Activated T-cell treated with anti-CD3 and anti-CD28 coated beads, Interleukin-2, amount 50 U/mL, for 72 hours (primary cell): ENCODE data around the gene PRKCA. TPM values are rescaled to one million over a fixed set of nuclear protein-coding genes. Genes with fewer than 3 reads are reported as not detected.

Source experiments
- ATAC-seq, 2 donors: fragments of 150-1000 bp; cut with Tn5 transposase; replicated peaks in 1 of 2; 2 replicates each; pipeline ENCODE4 v1.10.0; 2021; ENCODE audit warnings: moderate library complexity in 2 of 2, mild to moderate bottlenecking in 1 of 2
- DNase-seq, 2 donors: peaks; one replicate each; pipeline ENCODE4 v3.0.0; 2021 to 2022; ENCODE audit warnings: mixed read lengths in 1 of 2
- H3K27ac Mint-ChIP-seq: one replicate; pipeline ENCODE4 v1.8.0; 2022; ENCODE audit warnings: mild to moderate bottlenecking, moderate library complexity, mixed read lengths
- H3K27me3 Mint-ChIP-seq: one replicate; pipeline ENCODE4 v1.8.0; 2022; ENCODE audit warnings: low read depth, mixed read lengths
- H3K36me3 Mint-ChIP-seq, 2 donors: one replicate each; pipeline ENCODE4 v1.8.0; 2022; ENCODE audit warnings: mixed read lengths in 2 of 2, mild to moderate bottlenecking in 1 of 2; ENCODE audit not compliant: insufficient read depth in 2 of 2
- H3K4me1 Mint-ChIP-seq: one replicate; pipeline ENCODE4 v1.8.0; 2022; ENCODE audit warnings: low read depth, mixed read lengths
- H3K4me3 Mint-ChIP-seq, 2 donors: one replicate each; pipeline ENCODE4 v1.8.0; 2022; ENCODE audit warnings: mild to moderate bottlenecking in 2 of 2, mixed read lengths in 2 of 2, moderate library complexity in 2 of 2
- H3K9me3 Mint-ChIP-seq, 2 donors: one replicate each; pipeline ENCODE4 v1.8.0; 2022; ENCODE audit warnings: mixed read lengths in 2 of 2
- total RNA-seq, 2 donors: library from RNA; stranded (reverse); gene quantifications; one replicate each; pipeline ENCODE4 v1.2.3, GENCODE V29; 2022

The PRKCA gene
- total RNA-seq, 2 donors from 2014 or later = 126 to 138 TPM

DNA sequence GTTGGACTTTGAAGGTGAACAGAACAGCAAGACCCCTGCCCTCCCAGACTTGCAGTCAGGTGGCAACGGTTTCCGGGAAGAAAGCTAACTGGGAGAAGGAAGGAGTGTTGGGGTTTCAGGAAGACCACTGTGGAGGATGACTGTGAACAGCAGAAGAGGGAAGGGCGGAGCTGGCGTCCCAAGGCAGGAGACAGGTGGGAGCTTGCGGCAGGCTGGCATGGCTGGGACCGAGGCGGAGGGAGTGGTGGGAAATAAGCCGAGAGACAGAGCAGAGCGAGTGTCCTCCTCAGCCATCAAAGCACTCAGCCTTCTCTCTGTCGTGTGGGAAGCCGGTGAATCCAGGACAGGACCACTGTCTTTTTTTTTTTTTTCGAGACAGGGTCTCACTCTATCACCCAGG lies 424.0 kb downstream of the PRKCA start:
- ATAC-seq (no peak), DNase-seq (no peak)
- no peak overlapping the region for H3K27ac Mint-ChIP-seq
- peaks cover 4% of the 10 kb centered on the region for H3K4me1 Mint-ChIP-seq
- H3K9me3 Mint-ChIP-seq = no peaks in the 10 kb centered on the region
- no peaks in the 10 kb centered on the region for H3K36me3 Mint-ChIP-seq
- H3K27me3 Mint-ChIP-seq = no peaks in the 10 kb centered on the region
- no peak overlapping the region for H3K4me3 Mint-ChIP-seq

DNA sequence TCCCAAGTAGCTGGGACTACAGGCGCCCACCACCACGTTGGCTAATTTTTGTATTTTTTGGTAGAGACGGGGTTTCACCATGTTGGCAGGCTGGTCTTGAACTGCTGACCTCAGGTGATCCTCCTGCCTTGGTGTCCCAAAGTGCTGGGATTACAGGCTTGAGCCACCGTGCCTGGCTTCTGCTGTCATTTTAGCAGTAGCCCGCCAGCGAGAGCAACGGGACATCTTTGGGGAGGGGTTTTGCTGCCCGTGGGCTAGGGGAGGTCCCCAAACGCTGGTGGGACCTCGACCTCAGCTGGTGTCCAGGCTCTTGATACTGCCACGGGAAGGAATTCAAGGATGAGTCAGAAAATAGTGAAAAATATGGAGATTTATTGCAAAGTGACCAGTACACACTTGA lies 424.4 kb downstream of the PRKCA start:
- no peaks in the 10 kb centered on the region for H3K27me3 Mint-ChIP-seq
- no peaks in the 10 kb centered on the region for H3K9me3 Mint-ChIP-seq
- H3K4me1 Mint-ChIP-seq = peaks cover 4% of the 10 kb centered on the region
- H3K36me3 Mint-ChIP-seq = no peaks in the 10 kb centered on the region
- no peak overlapping the region for H3K4me3 Mint-ChIP-seq
- DNase-seq (no peak), ATAC-seq (no peak)
- H3K27ac Mint-ChIP-seq = peak overlapping the region; percentile 22

DNA sequence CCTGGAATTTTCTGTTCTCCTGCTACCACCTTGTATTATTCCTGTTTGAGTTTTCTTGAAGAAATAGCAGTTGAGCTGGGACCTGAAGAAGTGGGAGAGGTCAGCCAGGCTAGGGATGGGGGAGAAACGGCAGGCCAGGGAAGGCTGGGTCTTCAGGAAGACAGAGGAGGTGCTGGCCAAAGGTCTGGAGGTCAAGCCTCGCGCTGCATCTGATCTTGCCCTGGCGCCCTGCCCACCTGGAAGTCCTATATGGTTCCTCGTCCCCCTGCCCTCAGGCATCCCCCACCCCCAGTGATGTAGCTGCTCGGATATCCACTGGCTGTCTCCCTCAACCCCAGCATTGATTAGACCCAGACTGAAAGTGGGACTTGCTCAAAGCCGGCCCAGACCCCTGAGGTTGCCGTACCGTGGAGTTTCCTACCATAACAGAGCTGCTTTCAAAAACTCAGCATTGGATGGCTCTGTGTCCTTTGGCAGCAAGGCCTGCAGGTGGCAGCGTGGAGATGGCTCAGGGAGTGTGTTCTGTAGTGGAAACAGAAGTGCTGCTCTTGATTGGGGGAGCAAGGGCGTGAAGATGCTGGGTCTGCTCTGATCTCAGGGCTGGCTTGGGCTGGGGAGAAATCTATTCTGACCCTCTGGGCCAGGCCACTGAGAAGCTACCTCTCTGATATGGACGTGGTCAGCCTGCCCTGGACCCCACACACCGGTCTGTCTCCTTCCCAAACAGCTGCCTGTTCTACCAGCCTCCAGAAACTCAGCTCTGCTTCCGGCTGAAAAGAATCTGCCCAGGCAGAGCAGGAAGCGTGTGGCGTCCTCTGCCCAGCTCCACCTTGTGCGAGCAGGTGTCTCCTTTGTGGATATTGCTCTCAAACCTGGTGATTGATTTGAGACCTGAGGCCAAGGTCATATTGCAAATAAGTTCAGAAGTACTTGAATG lies 425.5 kb downstream of the PRKCA start:
- peak; percentile 43 to 69 for ATAC-seq
- Mint-ChIP-seq H3K4me3 (no peak overlapping the region), H3K27ac (peak overlapping the region; percentile 22), H3K27me3 (no peaks in the 10 kb centered on the region), H3K4me1 (peaks cover 9% of the 10 kb centered on the region), H3K9me3 (no peaks in the 10 kb centered on the region), H3K36me3 (peaks cover 0 to 7% of the 10 kb centered on the region in 2 donors)
- peak; percentile 33 to 39 for DNase-seq

DNA sequence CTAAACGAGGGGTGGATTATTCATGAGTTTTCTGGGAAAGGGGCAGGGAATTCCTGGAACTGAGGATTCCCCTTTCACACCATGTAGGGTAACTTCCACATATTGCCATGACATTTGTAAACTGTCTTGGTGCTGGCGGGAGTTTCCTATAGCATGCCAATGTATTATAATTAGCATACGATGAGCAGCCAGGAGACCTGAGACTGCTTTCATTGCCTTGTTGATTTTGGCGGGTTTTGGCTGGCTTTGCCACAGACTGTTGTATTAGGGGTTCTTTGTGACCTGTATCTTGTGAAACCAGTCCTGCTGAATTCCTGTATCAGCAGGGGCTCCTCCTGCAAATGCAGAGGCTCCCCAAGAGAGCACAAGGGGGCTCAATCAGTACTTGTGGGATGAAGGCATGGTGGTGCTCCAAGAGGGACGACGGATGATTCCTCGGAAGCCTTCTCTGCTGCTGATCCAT lies 428.1 kb downstream of the PRKCA start:
- H3K4me1 Mint-ChIP-seq = peaks cover 9% of the 10 kb centered on the region
- H3K27ac Mint-ChIP-seq = peak overlapping the region; percentile 54
- no peaks in the 10 kb centered on the region for H3K27me3 Mint-ChIP-seq
- peaks cover 3 to 12% of the 10 kb centered on the region in 2 donors for H3K36me3 Mint-ChIP-seq
- ATAC-seq = no peak
- no peak for DNase-seq
- H3K4me3 Mint-ChIP-seq = no peak overlapping the region
- H3K9me3 Mint-ChIP-seq = no peaks in the 10 kb centered on the region

DNA sequence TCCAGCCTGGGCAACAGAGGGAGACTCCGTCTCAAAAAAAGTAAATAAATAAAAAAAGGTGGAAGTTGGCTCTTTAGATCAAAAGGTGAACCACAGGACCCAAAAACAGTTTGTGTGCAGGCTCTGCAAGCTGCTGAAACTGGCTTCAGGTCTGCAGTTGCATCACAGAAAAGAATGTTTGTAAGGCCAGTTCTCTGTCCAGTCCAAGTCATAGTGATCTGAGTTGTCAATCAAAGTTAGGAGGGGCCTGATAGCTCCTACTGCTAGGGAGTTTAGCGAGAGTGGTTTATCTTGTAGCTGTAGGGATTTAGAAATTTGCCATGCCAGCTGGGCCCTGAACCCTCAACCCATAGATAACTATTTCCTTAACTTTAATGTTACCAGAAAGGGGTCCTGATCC lies 431.3 kb downstream of the PRKCA start:
- Mint-ChIP-seq H3K4me1 (peaks cover 4% of the 10 kb centered on the region), H3K27me3 (no peaks in the 10 kb centered on the region), H3K9me3 (no peaks in the 10 kb centered on the region), H3K27ac (peak overlapping the region; percentile 65), H3K4me3 (no peak overlapping the region), H3K36me3 (peaks cover 3 to 16% of the 10 kb centered on the region in 2 donors)
- no peak for ATAC-seq
- no peak for DNase-seq

DNA sequence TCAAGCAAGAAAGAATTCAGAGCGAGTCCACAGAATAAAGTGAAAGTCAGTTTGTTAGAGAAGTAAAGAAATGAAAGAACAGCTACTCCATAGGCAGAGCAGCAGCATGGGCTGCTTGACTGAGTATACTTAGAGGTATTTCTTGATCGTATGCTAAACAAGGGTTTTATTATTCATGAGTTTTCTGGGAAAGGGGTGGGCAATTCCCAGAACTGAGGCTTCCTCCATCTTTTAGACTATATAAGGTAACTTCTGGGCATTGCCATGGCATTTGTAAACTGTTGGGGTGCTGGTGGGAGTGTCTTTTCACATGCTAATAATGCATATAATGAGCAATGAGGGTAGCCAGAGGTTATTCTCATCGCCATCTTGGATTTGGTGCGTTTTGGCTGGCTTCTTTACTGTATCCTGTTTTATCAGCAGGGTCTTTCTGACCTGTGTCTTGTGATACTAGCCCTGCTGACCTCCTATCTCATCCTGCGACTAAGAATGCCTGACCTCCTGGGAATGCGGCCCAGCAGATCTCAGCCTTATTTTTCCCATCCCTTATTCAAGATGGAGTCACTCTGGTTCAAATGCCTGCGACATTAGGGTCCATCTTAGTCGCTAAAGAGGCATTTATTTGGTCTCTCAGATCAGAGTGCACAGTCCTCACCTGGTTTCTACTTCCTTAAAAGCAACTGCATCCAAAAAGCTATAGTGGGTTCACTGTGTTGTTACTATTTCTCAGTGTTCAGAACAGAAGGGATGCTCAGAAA lies 432.0 kb downstream of the PRKCA start:
- ATAC-seq (no peak), DNase-seq (no peak)
- Mint-ChIP-seq H3K27me3 (no peaks in the 10 kb centered on the region), H3K36me3 (peaks cover 3 to 16% of the 10 kb centered on the region in 2 donors), H3K9me3 (no peaks in the 10 kb centered on the region), H3K27ac (peak overlapping the region; percentile 65), H3K4me1 (peaks cover 4% of the 10 kb centered on the region), H3K4me3 (no peak overlapping the region)

DNA sequence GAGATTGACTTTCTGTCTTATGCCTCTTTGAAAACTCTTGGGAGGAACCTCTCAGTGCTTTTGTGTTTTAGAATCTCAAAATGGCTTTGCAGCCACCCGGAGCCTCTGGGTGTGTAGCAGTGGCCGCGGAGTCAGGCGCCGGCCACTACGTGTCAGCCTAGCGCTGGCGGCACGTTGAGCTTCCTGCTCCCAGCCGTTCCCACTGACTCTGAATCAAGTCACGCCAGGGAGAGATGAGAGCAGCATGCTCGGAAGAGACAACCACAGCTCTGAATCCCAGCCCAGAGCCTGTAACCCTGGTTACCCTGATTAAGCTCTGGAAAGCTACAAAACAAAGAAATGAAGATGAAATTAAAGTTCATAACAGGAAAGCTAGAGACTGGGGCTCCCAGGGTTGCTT lies 435.1 kb downstream of the PRKCA start:
- Mint-ChIP-seq H3K27ac (no peak overlapping the region), H3K4me3 (no peak overlapping the region), H3K27me3 (no peaks in the 10 kb centered on the region), H3K4me1 (no peaks in the 10 kb centered on the region), H3K9me3 (no peaks in the 10 kb centered on the region), H3K36me3 (peaks cover 6 to 18% of the 10 kb centered on the region in 2 donors)
- DNase-seq (no peak), ATAC-seq (no peak)

DNA sequence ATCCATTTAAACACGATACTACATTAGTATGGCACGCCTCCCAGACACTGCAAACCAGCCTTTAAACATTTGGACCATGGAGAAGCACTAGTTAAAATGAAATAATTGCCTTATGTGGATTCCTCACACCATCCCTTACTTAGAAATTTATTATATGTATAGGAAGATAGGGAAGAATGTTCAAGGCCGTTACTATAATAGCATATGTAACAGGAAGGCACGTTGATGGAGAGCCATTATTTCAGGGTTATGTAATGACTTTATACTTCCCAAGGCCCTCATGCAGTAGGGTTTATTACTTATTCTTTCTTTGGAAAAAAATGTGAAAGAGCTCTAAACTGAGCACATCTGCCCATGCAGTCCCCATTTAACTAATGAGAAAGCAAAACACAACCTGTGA lies 435.9 kb downstream of the PRKCA start:
- peaks cover 2 to 14% of the 10 kb centered on the region in 2 donors for H3K36me3 Mint-ChIP-seq
- H3K27ac Mint-ChIP-seq = no peak overlapping the region
- no peaks in the 10 kb centered on the region for H3K4me1 Mint-ChIP-seq
- no peak for ATAC-seq
- no peaks in the 10 kb centered on the region for H3K9me3 Mint-ChIP-seq
- H3K4me3 Mint-ChIP-seq = no peak overlapping the region
- no peaks in the 10 kb centered on the region for H3K27me3 Mint-ChIP-seq
- DNase-seq = no peak

DNA sequence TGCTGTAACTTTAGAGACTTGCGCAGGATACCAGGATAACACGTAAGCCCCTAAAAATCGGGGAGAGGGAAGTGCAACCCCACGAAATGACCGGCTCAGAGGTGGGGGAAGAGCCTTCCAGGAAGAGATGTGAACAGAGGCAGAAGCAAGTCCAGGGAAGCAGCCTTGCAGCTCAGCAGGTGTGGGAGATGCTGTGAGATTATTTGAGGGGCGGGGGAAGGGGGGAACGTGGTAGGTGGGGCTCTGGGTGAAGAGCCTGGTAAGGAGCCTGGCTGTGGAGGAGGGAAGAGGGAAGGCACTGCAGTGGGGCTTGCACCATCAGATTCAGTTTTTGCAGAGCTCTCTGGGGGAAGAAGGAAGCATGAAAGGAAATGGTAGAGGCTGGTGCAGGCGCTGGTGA lies 437.1 kb downstream of the PRKCA start:
- no peak for ATAC-seq
- H3K4me3 Mint-ChIP-seq = no peak overlapping the region
- H3K27me3 Mint-ChIP-seq = no peaks in the 10 kb centered on the region
- no peak for DNase-seq
- H3K27ac Mint-ChIP-seq = no peak overlapping the region
- H3K9me3 Mint-ChIP-seq = no peaks in the 10 kb centered on the region
- H3K36me3 Mint-ChIP-seq = peaks cover 2 to 12% of the 10 kb centered on the region in 2 donors
- H3K4me1 Mint-ChIP-seq = no peaks in the 10 kb centered on the region

DNA sequence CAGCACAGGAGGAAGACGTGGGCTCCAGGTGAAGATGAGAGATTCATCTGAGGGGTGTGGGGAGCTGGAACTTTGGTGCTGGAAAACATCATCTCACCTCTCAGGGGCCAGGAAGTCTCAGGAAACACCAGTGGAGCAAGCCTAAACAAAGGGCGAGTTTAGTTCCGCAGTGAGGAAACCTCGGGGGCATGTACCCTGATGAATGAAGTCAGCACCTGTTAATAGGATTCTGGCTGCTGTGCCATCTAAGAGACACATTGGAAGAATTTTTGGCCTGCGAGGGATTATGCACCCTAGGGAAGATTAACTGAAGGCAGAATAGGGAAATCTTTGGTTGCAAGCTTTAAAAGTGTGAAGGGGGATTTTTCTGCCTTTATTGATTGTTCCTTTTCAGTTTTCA lies 437.8 kb downstream of the PRKCA start:
- Mint-ChIP-seq H3K4me3 (no peak overlapping the region), H3K27ac (no peak overlapping the region)

DNA sequence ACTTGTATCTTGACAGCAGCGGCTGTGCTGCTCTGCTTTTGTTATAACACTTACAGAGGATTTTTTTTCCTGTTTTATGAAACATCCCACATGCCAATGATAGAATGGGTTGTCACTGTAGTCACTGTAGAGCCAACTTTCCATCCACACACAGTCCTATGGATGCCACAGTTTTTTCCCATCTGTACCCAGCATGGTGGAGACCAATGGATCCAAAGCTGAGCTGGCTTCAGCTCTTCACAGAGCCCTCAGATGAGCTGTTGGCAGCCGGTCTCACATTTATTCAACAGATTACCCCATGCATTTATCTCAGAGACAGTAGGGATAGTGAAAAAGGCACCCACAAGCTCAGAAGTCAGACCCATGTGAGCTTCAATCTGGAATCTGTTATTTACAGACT lies 441.1 kb downstream of the PRKCA start:
- Mint-ChIP-seq H3K36me3 (peaks cover 4 to 8% of the 10 kb centered on the region in 2 donors), H3K4me3 (no peak overlapping the region)

More for the DNA sequence above, 437.8 kb downstream of the PRKCA start:
- ATAC-seq (no peak), DNase-seq (no peak)
- Mint-ChIP-seq H3K9me3 (no peaks in the 10 kb centered on the region), H3K4me1 (no peaks in the 10 kb centered on the region), H3K36me3 (peaks cover 2 to 12% of the 10 kb centered on the region in 2 donors), H3K27me3 (no peaks in the 10 kb centered on the region)

DNA sequence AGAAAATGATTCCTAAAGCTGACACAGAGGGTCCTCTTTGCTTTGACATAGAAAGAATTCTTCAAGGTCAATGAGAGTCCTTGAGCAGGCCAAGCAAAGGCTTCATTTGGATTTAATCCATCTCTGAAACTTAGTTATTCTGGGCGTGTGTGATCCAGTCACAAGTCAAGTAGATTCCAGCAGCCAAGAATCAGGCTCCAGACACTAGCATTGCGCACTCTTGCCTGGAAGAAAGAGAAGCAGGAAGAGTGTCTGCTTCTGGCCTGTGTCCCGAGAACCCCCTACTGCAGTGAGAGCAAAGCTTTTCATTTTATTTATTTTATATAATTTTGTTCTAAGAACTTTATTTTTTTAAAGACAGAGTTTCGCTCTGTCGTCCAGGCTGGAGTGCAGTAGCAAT lies 444.3 kb downstream of the PRKCA start:
- Mint-ChIP-seq H3K9me3 (no peaks in the 10 kb centered on the region), H3K27ac (no peak overlapping the region), H3K4me1 (no peaks in the 10 kb centered on the region), H3K27me3 (no peaks in the 10 kb centered on the region), H3K4me3 (no peak overlapping the region), H3K36me3 (peaks cover 2 to 17% of the 10 kb centered on the region in 2 donors)
- DNase-seq (no peak), ATAC-seq (no peak)

More for the DNA sequence above, 441.1 kb downstream of the PRKCA start:
- H3K27me3 Mint-ChIP-seq = no peaks in the 10 kb centered on the region
- no peak for ATAC-seq
- DNase-seq = no peak
- no peaks in the 10 kb centered on the region for H3K4me1 Mint-ChIP-seq
- H3K27ac Mint-ChIP-seq = no peak overlapping the region
- H3K9me3 Mint-ChIP-seq = no peaks in the 10 kb centered on the region

DNA sequence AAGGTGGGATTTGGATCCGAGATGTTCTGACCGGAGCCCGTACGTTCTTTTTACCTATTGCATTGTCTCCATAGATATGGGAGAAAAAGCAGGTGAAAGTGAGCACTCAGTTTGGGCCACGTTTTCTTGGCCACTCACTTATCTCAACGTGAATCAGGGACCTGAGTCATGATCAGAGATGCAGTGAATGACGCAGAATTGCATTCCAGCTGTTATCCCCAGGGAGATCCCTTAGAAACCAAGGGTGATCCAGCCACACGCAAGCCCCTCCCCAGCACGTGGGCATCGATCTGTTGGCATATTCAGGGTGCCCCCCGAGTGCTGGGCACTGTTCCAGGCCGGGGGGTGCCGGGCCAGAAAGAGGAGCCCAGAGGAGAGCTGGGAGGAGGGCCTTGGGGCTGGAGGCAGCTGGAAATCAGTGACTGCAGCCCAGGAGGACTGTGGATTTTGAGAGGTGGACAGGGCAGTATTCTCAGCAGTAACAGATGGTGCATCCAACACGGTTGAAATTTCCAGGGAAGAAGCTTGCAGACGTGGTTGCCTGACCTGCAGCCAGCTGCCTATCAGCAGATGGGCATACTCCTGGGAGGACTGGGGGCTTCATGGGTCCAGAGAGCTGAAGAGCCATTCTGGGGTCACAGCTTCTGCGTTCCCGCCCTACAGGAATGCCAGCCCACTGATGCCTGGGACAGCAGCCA lies 445.3 kb downstream of the PRKCA start:
- no peak overlapping the region for H3K4me3 Mint-ChIP-seq
- no peak for ATAC-seq
- no peaks in the 10 kb centered on the region for H3K27me3 Mint-ChIP-seq
- H3K4me1 Mint-ChIP-seq = no peaks in the 10 kb centered on the region
- H3K36me3 Mint-ChIP-seq = peaks cover 2 to 13% of the 10 kb centered on the region in 2 donors
- H3K9me3 Mint-ChIP-seq = no peaks in the 10 kb centered on the region
- no peak overlapping the region for H3K27ac Mint-ChIP-seq
- DNase-seq = no peak
